HG02885 (cell line): ENCODE data around the gene OR10S1.
"Not testable (repeated sequence)": the region's sequence is repeated elsewhere in the genome, so short reads cannot be mapped to it uniquely, and the experiment has no call there.

ENCODE experiments used
- ATAC-seq: cut with Tn5 transposase; IDR thresholded peaks from one replicate; pipeline ENCODE4 v1.9.1; 2021; ENCODE audit warnings: mild to moderate bottlenecking; ENCODE audit not compliant: unreplicated experiment, poor library complexity

OR10S1 gene, protein sequence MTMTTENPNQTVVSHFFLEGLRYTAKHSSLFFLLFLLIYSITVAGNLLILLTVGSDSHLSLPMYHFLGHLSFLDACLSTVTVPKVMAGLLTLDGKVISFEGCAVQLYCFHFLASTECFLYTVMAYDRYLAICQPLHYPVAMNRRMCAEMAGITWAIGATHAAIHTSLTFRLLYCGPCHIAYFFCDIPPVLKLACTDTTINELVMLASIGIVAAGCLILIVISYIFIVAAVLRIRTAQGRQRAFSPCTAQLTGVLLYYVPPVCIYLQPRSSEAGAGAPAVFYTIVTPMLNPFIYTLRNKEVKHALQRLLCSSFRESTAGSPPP

DNA sequence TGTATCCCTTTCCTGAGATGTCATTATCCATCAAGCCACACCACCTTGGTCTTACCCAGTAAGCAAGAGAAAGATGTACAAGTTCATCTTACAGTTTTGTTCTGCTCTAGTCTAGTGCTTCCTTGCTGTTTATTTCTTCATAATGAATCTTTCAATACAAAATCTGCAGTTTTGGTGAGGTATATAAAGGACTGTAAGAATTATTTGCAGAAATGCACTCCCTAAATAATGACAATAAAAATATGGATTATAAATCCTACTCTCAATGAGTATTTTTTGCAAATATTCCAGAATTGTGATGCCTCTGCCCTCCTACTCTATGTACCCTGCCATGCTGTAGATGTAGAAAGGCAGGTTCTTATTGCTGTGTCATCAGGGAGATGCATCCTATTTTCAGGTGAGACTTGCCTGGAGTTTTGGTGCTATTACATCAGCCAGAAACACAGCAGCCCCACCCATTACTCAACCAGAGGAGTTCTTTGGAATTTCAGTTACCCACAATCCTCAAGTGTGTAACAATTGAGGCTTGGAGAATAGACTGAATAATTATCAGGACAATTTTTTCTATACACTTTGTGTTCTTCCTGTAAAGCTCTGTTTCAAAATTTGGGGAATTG is at the start of gene OR10S1:
Gene OR10S1 (minus strand): TSS at position 51 of the 617 bp plus-strand sequence. CDS start 117 bp downstream, outside the sequence.
- no peak for ATAC-seq

DNA sequence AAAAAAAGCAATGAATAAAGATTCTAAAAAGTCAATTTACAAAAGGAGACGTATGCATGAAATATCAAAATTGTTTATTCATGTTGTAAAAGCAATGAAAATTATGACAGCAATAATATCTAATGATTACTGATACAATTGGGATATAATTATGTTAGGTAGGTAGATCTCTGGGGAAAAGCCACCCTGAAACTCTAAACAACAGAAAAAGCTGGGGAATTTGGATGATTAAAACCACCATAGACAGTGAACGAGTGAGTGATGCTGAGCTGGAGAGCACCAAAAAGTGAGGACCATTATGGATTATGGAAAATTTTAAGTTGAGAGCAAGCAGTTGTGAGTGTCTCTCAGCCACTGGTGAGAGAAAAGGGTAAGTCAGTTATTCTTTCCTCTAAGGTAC is 48.9 kb upstream of the OR10S1 start, which contains the start of gene OR10G8:
Gene OR10G8 (plus strand): TSS at position 301 of the 400 bp plus-strand sequence. CDS start 2,825 bp downstream, outside the sequence.
- no peak for ATAC-seq

DNA sequence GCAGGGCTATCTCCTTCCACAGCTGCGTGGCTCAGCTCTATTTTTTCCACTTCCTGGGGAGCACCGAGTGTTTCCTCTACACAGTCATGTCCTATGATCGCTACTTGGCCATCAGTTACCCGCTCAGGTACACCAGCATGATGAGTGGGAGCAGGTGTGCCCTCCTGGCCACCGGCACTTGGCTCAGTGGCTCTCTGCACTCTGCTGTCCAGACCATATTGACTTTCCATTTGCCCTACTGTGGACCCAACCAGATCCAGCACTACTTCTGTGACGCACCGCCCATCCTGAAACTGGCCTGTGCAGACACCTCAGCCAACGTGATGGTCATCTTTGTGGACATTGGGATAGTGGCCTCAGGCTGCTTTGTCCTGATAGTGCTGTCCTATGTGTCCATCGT is 38.3 kb upstream of the OR10S1 start:
- ATAC-seq = not testable (repeated sequence)

DNA sequence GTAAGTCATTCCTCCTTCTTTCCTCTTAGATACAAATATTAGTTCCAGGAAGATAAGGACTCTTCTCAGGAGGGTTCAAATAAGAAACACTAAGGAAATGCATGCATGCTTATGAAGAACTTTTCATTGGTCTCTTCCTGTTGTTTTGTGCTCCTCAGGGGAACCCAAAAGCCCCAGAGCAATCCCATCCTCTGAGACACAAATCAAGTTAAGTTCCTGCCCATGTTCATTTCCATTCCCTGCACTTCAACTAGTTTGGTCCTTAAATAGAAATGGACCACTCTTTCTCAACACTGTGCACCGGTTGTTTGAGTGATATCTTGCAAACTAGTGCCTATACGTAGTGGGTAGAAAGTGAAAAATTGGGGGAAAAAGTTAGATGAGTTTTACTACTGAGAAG is 35.1 kb upstream of the OR10S1 start, which contains the start of gene OR10G4:
Gene OR10G4 (plus strand): TSS at position 301 of the 400 bp plus-strand sequence. CDS start 2,578 bp downstream, outside the sequence.
- no peak for ATAC-seq

DNA sequence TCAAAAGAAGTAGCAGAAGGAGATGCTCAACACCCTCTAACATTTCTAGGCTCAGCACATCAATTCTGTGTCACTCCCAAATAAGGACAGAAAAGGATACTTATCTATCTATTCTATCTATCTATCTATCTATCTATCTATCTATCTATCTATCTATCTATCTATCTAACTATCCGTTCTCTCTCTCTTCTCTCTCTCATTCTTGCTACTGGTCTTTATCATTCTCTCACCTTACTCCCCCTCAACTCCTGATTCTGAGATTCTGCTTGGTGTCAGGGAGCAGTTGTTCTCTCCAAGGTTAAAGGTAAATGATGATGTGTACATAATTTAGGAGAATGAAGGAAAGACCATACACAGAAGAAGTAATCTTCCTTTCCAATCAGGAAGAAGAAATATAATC is 17.5 kb upstream of the OR10S1 start, which contains the start of gene OR10G6:
Gene OR10G6 (minus strand): TSS at position 43 of the 400 bp plus-strand sequence. CDS start 0 bp downstream, at position 43.
- no peak for ATAC-seq

DNA sequence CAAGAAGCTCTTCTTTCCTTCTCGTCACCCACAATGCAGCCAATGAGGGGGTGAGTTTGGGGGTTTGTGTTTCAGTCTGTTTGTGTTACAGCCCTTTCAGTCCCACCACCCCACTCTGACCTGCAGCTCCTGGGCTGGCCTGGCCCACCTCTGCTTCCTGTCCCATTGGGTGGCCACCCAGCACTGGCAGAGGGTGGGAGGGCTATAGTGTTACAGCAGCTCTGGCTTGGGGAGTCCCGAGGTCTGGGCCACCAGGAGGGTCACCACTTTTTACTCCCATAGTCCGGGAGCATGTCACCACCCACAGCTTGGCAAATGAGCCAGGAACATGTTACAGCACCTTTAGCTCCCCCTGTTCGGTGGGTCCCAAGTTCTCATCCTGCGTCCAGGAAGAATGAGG is 1.7 kb upstream of the OR10S1 start:
- no peak for ATAC-seq

DNA sequence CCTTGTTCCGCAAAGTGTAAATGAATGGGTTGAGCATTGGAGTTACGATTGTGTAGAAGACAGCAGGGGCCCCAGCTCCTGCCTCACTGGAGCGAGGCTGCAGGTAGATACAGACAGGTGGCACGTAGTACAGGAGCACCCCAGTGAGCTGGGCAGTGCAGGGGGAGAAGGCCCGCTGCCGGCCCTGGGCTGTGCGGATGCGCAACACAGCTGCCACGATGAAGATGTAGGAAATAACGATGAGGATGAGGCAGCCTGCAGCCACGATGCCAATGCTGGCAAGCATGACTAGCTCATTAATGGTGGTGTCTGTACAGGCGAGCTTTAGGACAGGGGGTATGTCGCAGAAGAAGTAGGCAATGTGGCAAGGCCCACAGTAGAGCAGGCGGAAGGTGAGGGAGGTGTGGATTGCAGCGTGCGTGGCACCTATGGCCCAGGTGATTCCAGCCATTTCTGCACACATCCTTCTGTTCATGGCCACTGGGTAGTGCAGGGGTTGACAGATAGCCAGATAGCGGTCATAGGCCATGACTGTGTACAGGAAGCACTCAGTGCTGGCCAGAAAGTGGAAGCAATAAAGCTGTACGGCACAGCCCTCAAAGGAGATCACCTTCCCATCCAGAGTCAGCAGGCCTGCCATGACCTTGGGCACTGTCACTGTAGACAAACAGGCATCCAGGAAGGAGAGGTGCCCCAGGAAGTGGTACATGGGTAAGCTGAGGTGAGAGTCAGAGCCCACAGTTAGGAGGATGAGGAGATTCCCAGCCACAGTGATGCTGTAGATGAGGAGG is 616 bp downstream of the OR10S1 start:
- ATAC-seq = no peak

DNA sequence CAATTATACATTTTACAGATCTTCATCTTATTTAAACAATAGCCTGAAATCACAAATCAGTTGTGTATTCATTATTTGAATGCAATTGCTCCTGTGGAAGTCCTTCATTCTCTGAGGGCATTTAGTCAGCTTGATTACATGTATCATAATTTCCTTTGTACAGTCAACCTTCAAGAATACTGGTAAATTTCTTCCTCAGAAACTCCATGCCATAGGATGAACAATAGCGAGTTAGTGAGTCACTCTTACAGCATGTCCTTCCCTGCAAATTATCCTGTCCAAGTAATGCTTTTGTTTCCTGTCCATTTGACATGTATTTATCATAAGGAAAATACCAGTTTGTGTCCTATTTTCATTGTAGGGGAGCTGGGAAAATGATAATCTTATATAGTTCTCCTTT is 3.8 kb downstream of the OR10S1 start:
- no peak for ATAC-seq

DNA sequence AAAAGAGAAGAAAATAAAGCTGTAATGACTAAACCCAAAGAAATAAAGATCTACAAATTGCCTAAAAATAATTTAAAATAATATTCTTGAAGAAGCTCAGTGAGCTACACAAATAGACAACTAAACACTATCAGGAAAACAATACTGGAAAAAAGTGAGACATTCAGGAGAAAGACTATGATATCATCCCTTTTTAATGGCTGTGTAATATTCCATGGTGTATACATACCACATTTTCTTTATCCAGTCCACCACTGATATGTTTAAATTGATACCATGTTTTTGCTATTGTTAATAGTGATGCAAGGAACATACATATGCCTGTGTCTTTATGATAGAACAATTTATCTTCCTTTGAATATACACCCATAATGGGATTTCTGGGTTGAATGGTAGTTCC is 20.8 kb downstream of the OR10S1 start:
- ATAC-seq = no peak

DNA sequence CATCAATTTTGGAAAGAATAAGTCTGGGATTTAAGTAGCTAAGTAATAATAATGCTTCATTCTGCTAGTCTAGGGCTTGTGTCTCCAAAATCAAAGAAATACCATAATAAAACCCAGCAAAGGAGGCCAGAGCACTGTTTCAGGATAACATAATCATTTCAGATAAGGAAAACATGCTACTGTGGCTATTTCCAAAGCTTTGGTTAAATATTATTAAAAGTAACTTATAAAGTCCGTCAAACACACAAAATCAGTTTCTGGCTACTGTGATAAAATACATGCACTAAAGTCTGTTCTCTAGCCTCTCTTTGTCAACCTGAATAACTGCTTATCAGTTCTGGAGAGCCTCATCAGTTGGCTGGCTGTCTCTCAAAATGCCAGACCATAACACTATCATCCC is 32.4 kb downstream of the OR10S1 start:
- no peak for ATAC-seq

DNA sequence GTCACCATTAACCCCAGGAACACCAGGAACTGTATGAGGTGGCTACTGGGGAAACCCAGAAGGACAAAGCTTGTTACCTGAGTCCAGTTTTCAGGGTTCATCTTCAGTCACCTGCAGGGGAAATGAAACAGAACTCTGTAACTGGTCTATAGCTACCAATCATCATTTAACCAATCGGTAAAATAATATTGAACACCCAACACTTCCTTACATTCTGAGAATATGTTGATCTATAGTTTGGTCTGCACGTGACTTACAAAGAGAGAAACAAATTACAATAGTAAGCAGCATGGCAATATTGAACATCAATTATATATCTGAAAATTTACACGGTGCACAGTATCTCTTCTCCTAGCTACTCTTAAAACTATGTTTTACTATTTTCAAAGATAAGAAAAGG is 33.8 kb downstream of the OR10S1 start, which contains the start of gene OR6T1:
Gene OR6T1 (minus strand): TSS at position 101 of the 400 bp plus-strand sequence. CDS start 0 bp downstream, at position 101.
- no peak for ATAC-seq

DNA sequence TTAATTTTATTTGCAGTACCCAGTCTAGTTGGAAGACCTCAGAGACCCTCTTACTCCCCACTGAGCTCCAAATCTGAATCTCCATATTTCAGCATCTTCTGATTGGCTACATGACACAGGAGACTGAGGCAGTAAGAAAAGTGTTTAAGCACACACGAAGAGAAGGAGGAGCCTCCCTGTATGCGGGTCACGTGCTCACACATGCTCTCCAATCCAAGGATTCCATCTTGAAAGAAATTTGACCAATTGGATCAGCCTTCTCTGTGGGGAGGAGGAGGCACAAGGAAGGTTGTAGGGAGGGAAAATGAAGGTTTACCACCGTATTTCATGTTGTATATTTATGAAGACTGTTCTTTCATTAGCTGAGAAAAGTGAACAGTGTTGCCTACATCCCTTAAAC is 35.2 kb downstream of the OR10S1 start:
- no peak for ATAC-seq

DNA sequence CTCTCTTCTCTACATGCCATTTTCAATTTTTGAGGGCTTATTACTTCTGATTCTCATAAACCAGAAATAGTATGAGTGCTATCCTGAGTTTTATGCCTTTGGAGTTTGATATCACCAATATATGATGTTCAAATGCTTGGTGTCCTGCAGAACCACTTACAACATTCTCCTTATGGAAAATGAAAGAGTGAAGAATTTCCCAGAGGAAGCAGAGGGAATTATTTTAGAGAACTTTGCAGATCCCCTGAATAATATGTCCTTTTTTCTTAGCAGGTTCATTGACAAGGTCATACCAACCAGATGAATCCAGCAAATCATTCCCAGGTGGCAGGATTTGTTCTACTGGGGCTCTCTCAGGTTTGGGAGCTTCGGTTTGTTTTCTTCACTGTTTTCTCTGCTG is 38.3 kb downstream of the OR10S1 start, which contains the start of gene OR4D5:
Gene OR4D5 (plus strand): TSS at position 301 of the 400 bp plus-strand sequence. CDS start 0 bp downstream, at position 301.
- no peak for ATAC-seq
